ENCODE measurements around the gene RBM17. TPM values are rescaled to one million over a fixed set of nuclear protein-coding genes. Genes with fewer than 3 reads are reported as not detected.
A peak's percentile ranks its signal among the peaks of the same experiment; 100 is the strongest.

RBM17 gene
- total RNA-seq, 1 donor: 41.8 TPM

DNA sequence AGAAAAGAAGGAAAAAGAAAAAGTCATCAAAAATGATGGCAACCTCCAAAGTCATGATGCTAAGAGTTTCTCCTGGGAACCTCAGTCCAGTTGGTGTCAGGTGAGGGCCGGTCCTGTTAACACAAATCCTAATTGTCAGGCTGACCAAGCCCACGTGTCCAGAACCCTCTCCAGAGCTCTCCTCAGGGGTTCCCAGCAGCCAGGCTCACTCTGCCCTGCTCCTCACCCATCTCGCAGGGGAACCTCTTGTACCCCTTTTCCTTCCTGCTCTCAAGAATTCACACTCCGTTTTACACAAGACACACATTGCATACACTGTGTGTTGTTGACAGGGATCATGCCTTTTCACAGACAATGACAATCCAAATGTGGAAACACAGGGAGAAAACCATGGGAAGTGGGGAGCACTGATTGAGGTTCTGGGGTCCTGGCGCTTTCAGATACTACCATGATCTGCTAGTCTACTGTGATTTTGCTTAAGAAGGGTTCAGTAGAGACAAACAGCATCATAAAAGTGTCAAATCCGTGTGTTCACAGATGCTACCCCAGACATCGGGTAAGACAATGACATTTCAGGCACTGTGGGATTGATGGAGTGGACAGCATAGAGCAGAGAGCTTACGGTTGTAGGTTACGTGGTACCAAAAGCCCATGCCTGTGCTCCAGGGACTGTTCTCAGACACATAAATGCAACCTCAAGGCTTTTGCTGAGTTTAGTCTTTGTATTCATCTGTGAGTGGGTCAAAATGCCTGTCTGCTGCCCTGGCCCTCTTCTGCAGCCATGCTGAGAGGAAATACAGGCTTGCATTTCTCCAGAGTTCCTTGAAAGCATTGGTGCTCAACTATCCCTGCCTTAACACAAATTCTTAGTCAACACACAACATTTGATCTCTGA is 42.7 kb upstream of the RBM17 start:
- TF ChIP-seq, protein P1, sequence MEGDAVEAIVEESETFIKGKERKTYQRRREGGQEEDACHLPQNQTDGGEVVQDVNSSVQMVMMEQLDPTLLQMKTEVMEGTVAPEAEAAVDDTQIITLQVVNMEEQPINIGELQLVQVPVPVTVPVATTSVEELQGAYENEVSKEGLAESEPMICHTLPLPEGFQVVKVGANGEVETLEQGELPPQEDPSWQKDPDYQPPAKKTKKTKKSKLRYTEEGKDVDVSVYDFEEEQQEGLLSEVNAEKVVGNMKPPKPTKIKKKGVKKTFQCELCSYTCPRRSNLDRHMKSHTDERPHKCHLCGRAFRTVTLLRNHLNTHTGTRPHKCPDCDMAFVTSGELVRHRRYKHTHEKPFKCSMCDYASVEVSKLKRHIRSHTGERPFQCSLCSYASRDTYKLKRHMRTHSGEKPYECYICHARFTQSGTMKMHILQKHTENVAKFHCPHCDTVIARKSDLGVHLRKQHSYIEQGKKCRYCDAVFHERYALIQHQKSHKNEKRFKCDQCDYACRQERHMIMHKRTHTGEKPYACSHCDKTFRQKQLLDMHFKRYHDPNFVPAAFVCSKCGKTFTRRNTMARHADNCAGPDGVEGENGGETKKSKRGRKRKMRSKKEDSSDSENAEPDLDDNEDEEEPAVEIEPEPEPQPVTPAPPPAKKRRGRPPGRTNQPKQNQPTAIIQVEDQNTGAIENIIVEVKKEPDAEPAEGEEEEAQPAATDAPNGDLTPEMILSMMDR (IDR thresholded peaks at IDR 0.05; ENCODE audit: insufficient read depth, low read length): no peak
- DNase-seq (ENCODE audit: low read depth): no peak
- no peak overlapping the region for H3K4me3 ChIP-seq (ENCODE audit: low read depth, low read length)

DNA sequence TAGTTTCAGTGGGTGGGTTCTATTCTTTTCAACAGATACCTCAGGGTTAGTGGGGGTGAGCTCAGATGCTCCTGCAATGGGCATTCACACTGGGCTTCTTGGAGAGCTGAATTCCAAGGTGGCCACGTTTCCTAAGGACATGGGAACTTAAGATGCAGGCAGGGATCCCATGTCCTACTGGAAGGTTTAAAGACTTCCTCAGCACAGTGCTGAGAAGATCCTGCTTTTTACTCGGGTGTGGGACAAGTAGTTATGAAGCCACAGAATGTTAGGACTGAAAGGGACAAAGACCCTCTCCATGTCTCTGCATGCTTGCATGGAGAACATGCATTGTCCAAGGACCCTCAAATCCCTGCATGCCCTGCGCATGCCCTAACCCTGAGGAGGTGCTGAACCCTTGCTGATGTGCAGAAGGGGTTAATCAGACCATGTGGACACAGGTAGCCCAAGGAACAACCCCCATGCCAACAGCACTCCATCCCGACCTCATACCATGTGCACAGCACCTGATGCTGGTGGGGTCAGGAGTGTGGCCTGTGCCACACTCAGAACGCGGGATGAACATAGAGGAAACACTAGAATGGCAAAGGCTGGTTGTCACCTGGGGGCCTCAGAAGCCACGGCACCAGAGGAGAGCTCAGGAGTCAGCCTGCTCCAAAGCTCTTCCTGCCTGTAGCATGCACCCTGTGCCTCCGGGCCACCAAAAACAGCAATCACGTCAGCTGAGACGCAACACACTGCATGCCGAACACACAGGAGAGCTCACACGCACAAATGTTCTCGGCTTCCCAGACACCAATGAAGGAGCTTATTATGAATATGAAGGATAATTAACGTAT is 41.8 kb upstream of the RBM17 start:
- no peak overlapping the region for H3K4me3 ChIP-seq (ENCODE audit: low read depth, low read length)
- DNase-seq (ENCODE audit: low read depth): no peak
- TF ChIP-seq, protein P1 (IDR thresholded peaks at IDR 0.05; ENCODE audit: insufficient read depth, low read length): no peak

DNA sequence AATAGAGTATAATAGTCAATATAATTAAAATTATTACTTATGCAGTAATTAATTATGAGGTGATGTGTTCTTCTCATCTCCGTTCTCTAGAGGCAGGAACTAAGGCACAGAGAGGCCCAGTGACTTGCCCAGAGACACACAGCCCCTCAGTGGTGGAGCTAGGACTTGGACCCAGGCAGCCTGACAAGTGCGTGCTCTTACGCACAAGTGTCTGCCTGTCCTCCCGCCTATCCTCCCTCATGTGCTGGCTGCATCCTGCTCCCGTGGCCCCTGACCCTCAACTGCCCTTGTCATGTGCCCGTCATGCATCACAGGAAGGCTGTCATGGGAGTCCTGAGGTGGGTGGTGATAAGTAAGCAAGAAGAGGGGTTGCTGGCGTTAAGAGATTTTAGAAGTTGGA is 41.0 kb upstream of the RBM17 start:
- DNase-seq (ENCODE audit: low read depth): no peak
- TF ChIP-seq, protein P1 (IDR thresholded peaks at IDR 0.05; ENCODE audit: insufficient read depth, low read length): no peak
- no peak overlapping the region for H3K4me3 ChIP-seq (ENCODE audit: low read depth, low read length)

- no peak for DNase-seq (ENCODE audit: low read depth)
- TF ChIP-seq, protein P1 (IDR thresholded peaks at IDR 0.05; ENCODE audit: insufficient read depth, low read length): no peak
- no peak overlapping the region for H3K4me3 ChIP-seq (ENCODE audit: low read depth, low read length)
Observed at GRCh38 chr10:6048281-6049030, 40.4 kb upstream of the RBM17 start.

GRCh38 chr10:6049031-6049400 is 39.8 kb upstream of the RBM17 start:
- H3K4me3 ChIP-seq (ENCODE audit: low read depth, low read length): no peak overlapping the region
- no peak for DNase-seq (ENCODE audit: low read depth)
- TF ChIP-seq, protein P1 (IDR thresholded peaks at IDR 0.05; ENCODE audit: insufficient read depth, low read length): no peak

DNA sequence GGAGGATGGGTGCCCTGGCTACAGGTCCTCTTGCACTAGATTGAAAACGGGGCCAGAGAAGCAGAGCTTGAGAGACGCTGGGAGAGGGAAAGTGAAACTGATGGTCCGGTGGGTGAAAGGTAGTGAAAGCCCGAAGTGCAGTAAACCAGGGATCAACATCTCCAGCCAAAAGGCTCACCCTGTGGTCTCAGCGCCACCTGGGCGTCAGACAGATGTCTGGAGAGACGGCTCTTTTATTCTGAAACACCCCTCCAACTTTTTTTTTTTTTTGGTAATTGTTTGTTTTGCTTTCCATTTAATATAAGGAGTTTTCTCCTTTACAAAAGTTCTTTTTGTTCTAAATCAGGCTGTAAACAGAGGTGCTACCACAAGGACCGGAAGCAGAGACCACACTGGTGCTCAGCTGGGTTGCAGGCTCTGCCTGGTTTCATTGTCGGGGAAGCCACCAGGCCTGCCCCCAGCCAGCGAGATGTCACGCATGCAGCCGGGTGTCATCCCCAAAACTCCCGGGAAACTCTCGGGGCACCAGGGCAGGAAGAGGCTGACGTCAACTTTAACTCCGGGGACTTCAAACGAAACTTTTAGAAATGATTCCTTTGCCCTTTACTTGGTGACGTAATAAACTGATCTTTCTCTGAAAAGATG is 37.9 kb upstream of the RBM17 start:
- DNase-seq (ENCODE audit: low read depth): peak; percentile 67
- TF ChIP-seq, protein P1 (IDR thresholded peaks at IDR 0.05; ENCODE audit: insufficient read depth, low read length): peak; percentile 34
- H3K4me3 ChIP-seq (ENCODE audit: low read depth, low read length): peak overlapping the region; percentile 52
